Panc1 (cell line): ENCODE measurements around the gene RAB5A.

Experiments used
- CTCF ChIP-seq: fragments of 450-650 bp; IDR thresholded peaks from 2 replicates; pipeline ENCODE4 v1.5.1; 2017; ENCODE audit warnings: mild to moderate bottlenecking
- POLR2AphosphoS5 ChIP-seq: IDR thresholded peaks from 2 replicates; pipeline ENCODE4 v1.6.1; 2012; ENCODE audit warnings: mild to moderate bottlenecking, low read depth, low read length, moderate library complexity
- REST ChIP-seq, 2 experiments: IDR thresholded peaks; 2 replicates each; pipeline ENCODE4 v1.6.1; 2011 to 2012; ENCODE audit warnings: low read depth in 2 of 2, control low read depth in 1 of 2, low read length in 1 of 2, mild to moderate bottlenecking in 1 of 2, moderate library complexity in 1 of 2; ENCODE audit not compliant: insufficient read depth in 1 of 2
- SIN3A ChIP-seq: IDR thresholded peaks from 2 replicates; pipeline ENCODE4 v1.6.1; 2012; ENCODE audit warnings: low read depth, mild to moderate bottlenecking, low read length, moderate library complexity, borderline replicate concordance; ENCODE audit not compliant: insufficient read depth
- TCF7L2 ChIP-seq: IDR thresholded peaks from 2 replicates; pipeline ENCODE4 v1.6.1; 2011; ENCODE audit warnings: mild to moderate bottlenecking, low read depth, low read length, inconsistent platforms

GRCh38 chr3:19945969-19946831, 697 bp upstream of the RAB5A start:
- TF ChIP-seq POLR2AphosphoS5 (no peak), CTCF (no peak), TCF7L2 (no peak), SIN3A (no peak), REST (IDR thresholded peaks at IDR 0.05; ENCODE audit: insufficient read depth in 1 of 2, low read depth in 2 of 2, low read length in 1 of 2) (no peak)
